Stomach (tissue), 9 donors: ENCODE results near the gene HIGD1B. TPM values are rescaled to one million over a fixed set of nuclear protein-coding genes. Genes with fewer than 3 reads are reported as not detected.
"Not testable (repeated sequence)": the region's sequence is repeated elsewhere in the genome, so short reads cannot be mapped to it uniquely, and the experiment has no call there.

Experiments used
- DNase-seq, 2 donors: peaks; one replicate each; pipeline versions ENCODE4 v3.0.0 to v3.0.0-alpha.2; 2013 to 2019
- H3K27ac ChIP-seq, 5 donors: fragments of 200-600 bp in 4 of 5; sonication (generic) in 4 of 5; one replicate each; pipeline ENCODE4 v1.5.1; 2013 to 2019; ENCODE audit warnings: mild to moderate bottlenecking in 1 of 5, moderate library complexity in 1 of 5
- H3K27me3 ChIP-seq, 3 donors: fragments of 200-600 bp; sonication (generic); one replicate each; pipeline ENCODE4 v1.5.1; 2017 to 2019; ENCODE audit warnings: mixed run types in 1 of 3
- H3K36me3 ChIP-seq, 4 donors: fragments of 200-600 bp; sonication (generic); 1 replicate in 3 of 4; 2 replicates in 1 of 4; pipeline ENCODE4 v1.5.1; 2016 to 2019
- H3K4me1 ChIP-seq, 4 donors: fragments of 200-600 bp; sonication (generic); one replicate each; pipeline ENCODE4 v1.5.1; 2016 to 2019
- H3K4me3 ChIP-seq, 4 donors: fragments of 200-600 bp; sonication (generic) in 3 of 4; one replicate each; pipeline ENCODE4 v1.5.1; 2016 to 2019; ENCODE audit warnings: mild to moderate bottlenecking in 1 of 4
- H3K9me3 ChIP-seq, 4 donors: fragments of 200-600 bp; sonication (generic); one replicate each; pipeline ENCODE4 v1.5.1; 2016 to 2019
- CTCF ChIP-seq, 7 experiments: fragments of 450-650 bp in 4 of 7; fragments of 200-600 bp in 3 of 7; sonication (generic) in 3 of 7; IDR thresholded peaks; one replicate each; pipeline ENCODE4 v1.5.1; 2016 to 2019; ENCODE audit warnings: antibody characterized with exemption in 7 of 7, control low read depth in 2 of 7, mild to moderate bottlenecking in 1 of 7
- EP300 ChIP-seq: sonication (generic); formaldehyde crosslinking; IDR thresholded peaks from one replicate; pipeline ENCODE4 v1.6.1; 2017; ENCODE audit warnings: antibody characterized with exemption
- POLR2A ChIP-seq, 4 donors: fragments of 450-650 bp; IDR thresholded peaks; one replicate each; pipeline ENCODE4 v1.6.1; 2016; ENCODE audit warnings: antibody characterized with exemption in 4 of 4, control low read depth in 2 of 4, mild to moderate bottlenecking in 1 of 4, moderate library complexity in 1 of 4
- POLR2AphosphoS5 ChIP-seq, 3 donors: sonication (generic); formaldehyde crosslinking; IDR thresholded peaks; one replicate each; pipeline ENCODE4 v1.6.1; 2016; ENCODE audit warnings: antibody characterized with exemption in 3 of 3
- WGBS, 5 donors: extraction: QIAGEN DNeasy Blood & Tissue Kit in 3 of 5; methylation state at CpG; one replicate each; pipeline versions ENCODE4 v1.1.5 to v1.1.7; 2013 to 2018; 5-methylcytosine and 5-hydroxymethylcytosine counted together
- intact Hi-C: fragments of 100-400 bp; cut with DNase I; formaldehyde crosslinking; loops from one replicate; pipeline ENCODE4 v1.15.1; 2023; ENCODE audit warnings: low total_unique reads
- polyA plus RNA-seq, 3 donors: library from polyadenylated mRNA; stranded (reverse); fragments of 200-250 nt; gene quantifications; one replicate each; pipeline ENCODE4 v1.2.3, GENCODE V29; 2013
- total RNA-seq, 5 donors: library from RNA; depleted of rRNA; stranded (reverse); fragments of >200 nt; gene quantifications; one replicate each; pipeline versions ENCODE4 v1.1.0 to v1.2.3, GENCODE V29; 2014 to 2016
- donor health status: healthy with polysubstance abuse.
- donor health status: Bipolar disorder and iron deficiency.
- donor health status: healthy.

The HIGD1B gene
- total and polyA plus RNA-seq, 8 donors: 0.92 to 5.4 (median 2.3) TPM; not detected in 4

GRCh38 chr17:44807093-44807816 lies 40.4 kb upstream of the HIGD1B start:
- H3K4me3 ChIP-seq: no peak overlapping the region
- H3K36me3 ChIP-seq: peaks cover 0 to 10% (median 0%) of the 10 kb centered on the region in 4 donors
- intact Hi-C loops: no loop called here
- no peak for TF ChIP-seq POLR2AphosphoS5 (IDR thresholded peaks at IDR 0.05)
- TF ChIP-seq EP300: no peak
- no peak for TF ChIP-seq POLR2A (IDR thresholded peaks at IDR 0.05)
- no peak for TF ChIP-seq CTCF (IDR thresholded peaks at IDR 0.05)
- H3K4me1 ChIP-seq: peaks cover 0 to 50% (median 7%) of the 10 kb centered on the region in 4 donors
- DNase-seq: no peak
- no peaks in the 10 kb centered on the region for H3K9me3 ChIP-seq
- H3K27ac ChIP-seq: peak overlapping the region in 1 of 5 donors; percentile 78
- 48 to 68% (median 62%) methylated on average over 4 of the region's 4 CpGs for WGBS, 5 donors
- H3K27me3 ChIP-seq: no peaks in the 10 kb centered on the region

GRCh38 chr17:44807817-44808155 lies 39.9 kb upstream of the HIGD1B start:
- Histone ChIP-seq H3K9me3 (no peaks in the 10 kb centered on the region), H3K27me3 (no peaks in the 10 kb centered on the region), H3K4me3 (no peak overlapping the region), H3K27ac (peak overlapping the region in 1 of 5 donors; percentile 78), H3K36me3 (peaks cover 0 to 10% (median 0%) of the 10 kb centered on the region in 4 donors), H3K4me1 (peaks cover 0 to 52% (median 7%) of the 10 kb centered on the region in 4 donors)
- intact Hi-C loops: no loop called here
- no peak for DNase-seq
- 41 to 69% (median 57%) methylated on average over 3 of the region's 3 CpGs for WGBS, 5 donors
- TF ChIP-seq POLR2AphosphoS5 (IDR thresholded peaks at IDR 0.05) (no peak), CTCF (IDR thresholded peaks at IDR 0.05) (no peak), EP300 (no peak), POLR2A (IDR thresholded peaks at IDR 0.05) (no peak)

GRCh38 chr17:44808156-44808555 lies 39.5 kb upstream of the HIGD1B start:
- intact Hi-C loops: no loop called here
- no peak for DNase-seq
- Histone ChIP-seq H3K4me3 (no peak overlapping the region), H3K27ac (peak overlapping the region in 1 of 5 donors; percentile 78), H3K4me1 (peaks cover 0 to 48% (median 7%) of the 10 kb centered on the region in 4 donors), H3K36me3 (peaks cover 0 to 10% (median 0%) of the 10 kb centered on the region in 4 donors), H3K27me3 (no peaks in the 10 kb centered on the region), H3K9me3 (no peaks in the 10 kb centered on the region)
- WGBS, 5 donors: 66 to 95% (median 81%) methylated on average over 2 to 4 of the region's 4 CpGs
- TF ChIP-seq POLR2A (IDR thresholded peaks at IDR 0.05) (no peak), POLR2AphosphoS5 (IDR thresholded peaks at IDR 0.05) (no peak), CTCF (IDR thresholded peaks at IDR 0.05) (no peak), EP300 (no peak)

- H3K4me3 ChIP-seq, H3K9me3 ChIP-seq, H3K27me3 ChIP-seq, intact Hi-C loops, DNase-seq: not testable (repeated sequence)
- Histone ChIP-seq H3K36me3 (peaks cover 0 to 10% (median 0%) of the 10 kb centered on the region in 4 donors), H3K4me1 (peaks cover 0 to 41% (median 7%) of the 10 kb centered on the region in 4 donors), H3K27ac (peak overlapping the region in 1 of 5 donors; percentile 78)
- 84 to 95% (median 92%) methylated on average over 9 of the region's 9 CpGs for WGBS, 5 donors
Measured at GRCh38 chr17:44808656-44809388, 38.9 kb upstream of the HIGD1B start.
